Gastrocnemius medialis (tissue), 4 donors: ENCODE results near the gene CRISPLD2. TPM values are rescaled to one million over a fixed set of nuclear protein-coding genes. Genes with fewer than 3 reads are reported as not detected.

Experiments
- ATAC-seq, 2 donors: fragments of 150-250 bp; one replicate each; pipeline ENCODE4 v1.9.1; 2016
- DNase-seq, 2 donors: peaks; one replicate each; pipeline ENCODE4 v3.0.0-alpha.2; 2019
- H3K27ac ChIP-seq, 4 donors: fragments of 200-600 bp; sonication (generic); 1 replicate in 1 of 4; 2 replicates in 3 of 4; pipeline ENCODE4 v1.5.1; 2016 to 2018; ENCODE audit warnings: mild to moderate bottlenecking in 2 of 4, moderate library complexity in 1 of 4
- H3K27me3 ChIP-seq, 3 donors: fragments of 200-600 bp; sonication (generic) in 2 of 3; 1 replicate in 1 of 3; 2 replicates in 2 of 3; pipeline versions ENCODE4 v1.5.1 to v1.6.0; 2016 to 2019; ENCODE audit warnings: mild to moderate bottlenecking in 1 of 3, moderate library complexity in 1 of 3
- H3K36me3 ChIP-seq, 2 donors: fragments of 200-600 bp; sonication (generic) in 1 of 2; one replicate each; pipeline ENCODE4 v1.5.1; 2017 to 2018
- H3K4me1 ChIP-seq, 2 donors: fragments of 200-600 bp; sonication (generic) in 1 of 2; one replicate each; pipeline ENCODE4 v1.5.1; 2016 to 2017; ENCODE audit warnings: mild to moderate bottlenecking in 2 of 2
- H3K4me3 ChIP-seq, 4 donors: fragments of 200-600 bp; sonication (generic) in 3 of 4; 1 replicate in 1 of 4; 2 replicates in 3 of 4; pipeline ENCODE4 v1.5.1; 2016 to 2019; ENCODE audit warnings: mild to moderate bottlenecking in 2 of 4
- H3K9me3 ChIP-seq, 3 donors: fragments of 200-600 bp; sonication (generic) in 2 of 3; 1 replicate in 1 of 3; 2 replicates in 2 of 3; pipeline ENCODE4 v1.5.1; 2016 to 2019
- CTCF ChIP-seq, 5 experiments: fragments of 450-650 bp in 3 of 5; fragments of 200-600 bp in 2 of 5; sonication (generic) in 2 of 5; IDR thresholded peaks in 4 of 5; conservative IDR thresholded peaks in 1 of 5; 1 replicate in 4 of 5; 2 replicates in 1 of 5; pipeline ENCODE4 v1.5.1; 2016 to 2019; ENCODE audit warnings: antibody characterized with exemption in 5 of 5, mild to moderate bottlenecking in 3 of 5, moderate library complexity in 3 of 5
- POLR2A ChIP-seq, 2 donors: fragments of 450-650 bp; IDR thresholded peaks; one replicate each; pipeline ENCODE4 v1.6.1; 2017; ENCODE audit warnings: antibody characterized with exemption in 2 of 2, mild to moderate bottlenecking in 2 of 2, moderate library complexity in 2 of 2
- in situ Hi-C, 4 donors: fragments of 200-750 bp; cut with MboI; loops; one replicate each; pipeline versions ENCODE4 v1.15.0 to v1.8.0; 2017; ENCODE audit warnings: low sequenced_read_pairs in 4 of 4
- intact Hi-C: fragments of 100-400 bp; cut with DNase I; formaldehyde crosslinking; loops from one replicate; pipeline ENCODE4 v1.15.1; 2023; ENCODE audit warnings: low total_unique reads
- total RNA-seq, 4 donors: library from RNA; depleted of rRNA; stranded (reverse); fragments of >200 nt; gene quantifications; one replicate each; pipeline versions ENCODE4 v1.1.0 to v1.2.3, GENCODE V29; 2016

CRISPLD2 gene
- total RNA-seq, 4 donors from 2014 or later, result 26.1 to 50.1 (median 39.0) TPM

- no peaks in the 10 kb centered on the region for H3K36me3 ChIP-seq
- no peaks in the 10 kb centered on the region for H3K9me3 ChIP-seq
- no peak for TF ChIP-seq POLR2A (IDR thresholded peaks at IDR 0.05)
- peak; percentile 80 to 93 (median 92) for TF ChIP-seq CTCF (IDR thresholded peaks at IDR 0.05 in 4 of 5, conservative IDR thresholded peaks at IDR 0.05 in 1 of 5)
- DNase-seq (peak; percentile 67 to 78), ATAC-seq (peak; percentile 95 to 97)
- peaks cover 2 to 6% of the 10 kb centered on the region in 2 donors for H3K4me1 ChIP-seq
- no peak overlapping the region for H3K4me3 ChIP-seq
- in situ Hi-C loops, result loop anchor here in 3 of 4 donors (25.0 kb wide), 3 partner anchors 90 to 440 kb away; partner anchors contain the start of genes KLHL36 (in 1 of the 3) and MEAK7 (in 1 of the 3)
- H3K27ac ChIP-seq, result peak overlapping the region in 1 of 4 donors; percentile 2
- intact Hi-C loops, result loop anchor here (1.0 kb wide), 2 partner anchors 27 to 198 kb away; no protein-coding TSS in a partner anchor
- H3K27me3 ChIP-seq, result no peaks in the 10 kb centered on the region
These were observed 132.8 kb downstream of the CRISPLD2 start for GRCh38 chr16:84952335-84953189.

- Histone ChIP-seq H3K27me3 (no peaks in the 10 kb centered on the region), H3K9me3 (no peaks in the 10 kb centered on the region), H3K36me3 (no peaks in the 10 kb centered on the region), H3K4me3 (no peak overlapping the region), H3K27ac (no peak overlapping the region), H3K4me1 (peaks cover 2 to 6% of the 10 kb centered on the region in 2 donors)
- ATAC-seq, result no peak
- no peak for DNase-seq
- TF ChIP-seq CTCF (IDR thresholded peaks at IDR 0.05 in 4 of 5, conservative IDR thresholded peaks at IDR 0.05 in 1 of 5) (no peak), POLR2A (IDR thresholded peaks at IDR 0.05) (no peak)
- intact Hi-C loops, result no loop called here
- in situ Hi-C loops, result loop anchor here in 3 of 4 donors (25.0 kb wide), 3 partner anchors 91 to 441 kb away; partner anchors contain the start of genes KLHL36 (in 1 of the 3) and MEAK7 (in 1 of the 3)
These were observed 133.5 kb downstream of the CRISPLD2 start for GRCh38 chr16:84953190-84953746.

GRCh38 chr16:84955427-84955826 lies 135.6 kb downstream of the CRISPLD2 start:
- H3K9me3 ChIP-seq, result no peaks in the 10 kb centered on the region
- H3K4me1 ChIP-seq, result peaks cover 2 to 6% of the 10 kb centered on the region in 2 donors
- no peak overlapping the region for H3K4me3 ChIP-seq
- DNase-seq (no peak), ATAC-seq (no peak)
- no peak for TF ChIP-seq POLR2A (IDR thresholded peaks at IDR 0.05)
- no peak for TF ChIP-seq CTCF (IDR thresholded peaks at IDR 0.05 in 4 of 5, conservative IDR thresholded peaks at IDR 0.05 in 1 of 5)
- in situ Hi-C loops, result loop anchor here in 3 of 4 donors (25.0 kb wide), 3 partner anchors 93 to 443 kb away; partner anchors contain the start of genes KLHL36 (in 1 of the 3) and MEAK7 (in 1 of the 3)
- H3K27ac ChIP-seq, result no peak overlapping the region
- no peaks in the 10 kb centered on the region for H3K27me3 ChIP-seq
- no peaks in the 10 kb centered on the region for H3K36me3 ChIP-seq
- intact Hi-C loops, result no loop called here

GRCh38 chr16:84957192-84957591 lies 137.4 kb downstream of the CRISPLD2 start:
- DNase-seq (no peak), ATAC-seq (no peak)
- in situ Hi-C loops (loop anchor here in 3 of 4 donors (25.0 kb wide), 3 partner anchors 95 to 445 kb away; partner anchors contain the start of genes KLHL36 (in 1 of the 3) and MEAK7 (in 1 of the 3)), intact Hi-C loops (no loop called here)
- H3K4me1 ChIP-seq, result peaks cover 2 to 6% of the 10 kb centered on the region in 2 donors
- H3K27me3 ChIP-seq, result no peaks in the 10 kb centered on the region
- no peaks in the 10 kb centered on the region for H3K36me3 ChIP-seq
- no peak for TF ChIP-seq POLR2A (IDR thresholded peaks at IDR 0.05)
- TF ChIP-seq CTCF (IDR thresholded peaks at IDR 0.05 in 4 of 5, conservative IDR thresholded peaks at IDR 0.05 in 1 of 5), result no peak
- no peaks in the 10 kb centered on the region for H3K9me3 ChIP-seq
- no peak overlapping the region for H3K27ac ChIP-seq
- no peak overlapping the region for H3K4me3 ChIP-seq
